OCI-LY3 (cell line): Measurements from ENCODE around the gene GPRIN2.

ENCODE experiments used
- H2AFZ ChIP-seq: fragments of 200-600, 300-600 bp; shearing (Covaris generic); 2 replicates; pipeline ENCODE4 v1.6.0; 2014; ENCODE audit warnings: antibody characterized with exemption, low read depth, low read length
- H3K27ac ChIP-seq: fragments of 200-600, 300-600 bp; sonication (generic); 2 replicates; pipeline ENCODE4 v1.5.1; 2014; ENCODE audit warnings: mild to moderate bottlenecking, low read length, moderate library complexity, mixed read lengths
- H3K27me3 ChIP-seq: fragments of 200-600, 300-600 bp; sonication (generic); 2 replicates; pipeline ENCODE4 v1.6.1; 2014; ENCODE audit warnings: low read depth, low read length, mixed read lengths
- H3K36me3 ChIP-seq: fragments of 200-600, 300-600 bp; sonication (generic); replicated peaks from 2 replicates; pipeline ENCODE3; 2014; ENCODE audit warnings: low read depth, low read length, mixed read lengths
- H3K4me1 ChIP-seq: fragments of 300-600, 200-600 bp; sonication (generic); 2 replicates; pipeline ENCODE4 v1.6.1; 2014; ENCODE audit warnings: low read length, mixed read lengths
- H3K4me2 ChIP-seq: fragments of 200-600, 300-600 bp; sonication (generic); 2 replicates; pipeline ENCODE4 v1.6.1; 2014; ENCODE audit warnings: low read length, mixed read lengths
- H3K4me3 ChIP-seq: fragments of 300-600, 200-600 bp; sonication (generic); 2 replicates; pipeline ENCODE4 v1.5.1; 2014; ENCODE audit warnings: antibody characterized with exemption, mild to moderate bottlenecking, low read length, moderate library complexity
- H3K79me2 ChIP-seq: fragments of 300-600, 200-600 bp; shearing (Covaris generic); 2 replicates; pipeline ENCODE4 v1.6.1; 2014; ENCODE audit warnings: mild to moderate bottlenecking, low read length, mixed read lengths
- H3K9ac ChIP-seq: fragments of 300-600, 200-600 bp; shearing (Covaris generic); 2 replicates; pipeline ENCODE4 v1.6.0; 2014; ENCODE audit warnings: mild to moderate bottlenecking, low read length, moderate library complexity
- H3K9me3 ChIP-seq: fragments of 200-600, 300-600 bp; shearing (Covaris generic); 2 replicates; pipeline ENCODE4 v1.6.1; 2014; ENCODE audit warnings: low read length, mixed read lengths; ENCODE audit not compliant: insufficient read depth
- H4K20me1 ChIP-seq: fragments of 200-600, 300-600 bp; sonication (generic); 2 replicates; pipeline ENCODE4 v1.6.1; 2016; ENCODE audit warnings: low read length, mixed read lengths; ENCODE audit not compliant: insufficient read depth
- EZH2phosphoT487 ChIP-seq: fragments of 200-600 bp; shearing (Covaris generic); IDR thresholded peaks from 2 replicates; pipeline ENCODE4 v1.6.1; 2018; ENCODE audit warnings: antibody characterized with exemption, mixed run types, low read depth
- TF ChIP-seq, protein P1 (sequence below): fragments of 200-600, 300-600 bp; sonication (generic); IDR thresholded peaks from 2 replicates; pipeline ENCODE4 v1.5.1; 2014; ENCODE audit warnings: antibody characterized with exemption, low read length, low read depth

Gene GPRIN2

GRCh38 chr10:46541017-46541661 lies 15.3 kb downstream of the GPRIN2 start:
- Histone ChIP-seq H3K9ac (no peak overlapping the region), H3K27me3 (peaks cover 28% of the 10 kb centered on the region), H3K9me3 (no peaks in the 10 kb centered on the region), H2AFZ (no peak overlapping the region), H3K4me2 (no peak overlapping the region), H3K36me3 (no peaks in the 10 kb centered on the region), H3K79me2 (no peaks in the 10 kb centered on the region), H3K4me1 (no peaks in the 10 kb centered on the region), H4K20me1 (no peaks in the 10 kb centered on the region), H3K4me3 (no peak overlapping the region), H3K27ac (no peak overlapping the region)
- no peak for TF ChIP-seq EZH2phosphoT487
- TF ChIP-seq, protein P1, sequence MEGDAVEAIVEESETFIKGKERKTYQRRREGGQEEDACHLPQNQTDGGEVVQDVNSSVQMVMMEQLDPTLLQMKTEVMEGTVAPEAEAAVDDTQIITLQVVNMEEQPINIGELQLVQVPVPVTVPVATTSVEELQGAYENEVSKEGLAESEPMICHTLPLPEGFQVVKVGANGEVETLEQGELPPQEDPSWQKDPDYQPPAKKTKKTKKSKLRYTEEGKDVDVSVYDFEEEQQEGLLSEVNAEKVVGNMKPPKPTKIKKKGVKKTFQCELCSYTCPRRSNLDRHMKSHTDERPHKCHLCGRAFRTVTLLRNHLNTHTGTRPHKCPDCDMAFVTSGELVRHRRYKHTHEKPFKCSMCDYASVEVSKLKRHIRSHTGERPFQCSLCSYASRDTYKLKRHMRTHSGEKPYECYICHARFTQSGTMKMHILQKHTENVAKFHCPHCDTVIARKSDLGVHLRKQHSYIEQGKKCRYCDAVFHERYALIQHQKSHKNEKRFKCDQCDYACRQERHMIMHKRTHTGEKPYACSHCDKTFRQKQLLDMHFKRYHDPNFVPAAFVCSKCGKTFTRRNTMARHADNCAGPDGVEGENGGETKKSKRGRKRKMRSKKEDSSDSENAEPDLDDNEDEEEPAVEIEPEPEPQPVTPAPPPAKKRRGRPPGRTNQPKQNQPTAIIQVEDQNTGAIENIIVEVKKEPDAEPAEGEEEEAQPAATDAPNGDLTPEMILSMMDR: no peak

DNA sequence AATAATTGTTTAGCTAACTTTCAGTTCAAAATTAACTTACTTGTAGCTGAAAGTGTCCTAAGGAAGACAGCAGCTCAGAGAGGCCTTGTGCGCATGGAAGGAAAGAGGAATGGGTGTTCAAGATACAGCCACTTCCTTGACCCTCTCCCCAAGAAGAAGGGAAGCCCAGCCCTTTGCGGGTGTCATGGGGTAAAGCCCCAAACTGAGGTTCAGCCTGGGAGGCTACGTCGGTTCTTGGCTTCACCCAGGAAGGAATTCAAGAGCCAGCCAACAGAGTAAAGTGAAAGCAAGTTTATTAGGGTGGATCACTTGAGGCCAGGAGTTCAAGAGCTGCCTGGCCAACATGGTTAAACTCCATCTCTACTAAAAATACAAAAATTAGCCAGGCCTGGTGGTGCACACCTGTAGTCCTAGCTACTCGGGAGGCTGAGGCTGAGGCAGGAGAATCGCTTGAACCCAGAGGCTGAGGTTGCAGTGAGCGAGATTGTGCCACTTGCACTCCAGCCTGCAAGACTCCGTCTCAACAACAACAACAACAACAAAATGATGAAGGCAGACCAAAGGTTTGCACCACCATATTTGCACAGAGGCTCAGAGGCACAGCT lies 15.9 kb downstream of the GPRIN2 start:
- Histone ChIP-seq H3K9ac (no peak overlapping the region), H4K20me1 (no peaks in the 10 kb centered on the region), H3K4me3 (no peak overlapping the region), H3K9me3 (no peaks in the 10 kb centered on the region), H3K4me1 (no peaks in the 10 kb centered on the region), H3K4me2 (no peak overlapping the region), H2AFZ (no peak overlapping the region), H3K36me3 (no peaks in the 10 kb centered on the region), H3K27ac (no peak overlapping the region), H3K27me3 (peaks cover 29% of the 10 kb centered on the region), H3K79me2 (no peaks in the 10 kb centered on the region)
- TF ChIP-seq EZH2phosphoT487: no peak
- TF ChIP-seq, protein P1: no peak

DNA sequence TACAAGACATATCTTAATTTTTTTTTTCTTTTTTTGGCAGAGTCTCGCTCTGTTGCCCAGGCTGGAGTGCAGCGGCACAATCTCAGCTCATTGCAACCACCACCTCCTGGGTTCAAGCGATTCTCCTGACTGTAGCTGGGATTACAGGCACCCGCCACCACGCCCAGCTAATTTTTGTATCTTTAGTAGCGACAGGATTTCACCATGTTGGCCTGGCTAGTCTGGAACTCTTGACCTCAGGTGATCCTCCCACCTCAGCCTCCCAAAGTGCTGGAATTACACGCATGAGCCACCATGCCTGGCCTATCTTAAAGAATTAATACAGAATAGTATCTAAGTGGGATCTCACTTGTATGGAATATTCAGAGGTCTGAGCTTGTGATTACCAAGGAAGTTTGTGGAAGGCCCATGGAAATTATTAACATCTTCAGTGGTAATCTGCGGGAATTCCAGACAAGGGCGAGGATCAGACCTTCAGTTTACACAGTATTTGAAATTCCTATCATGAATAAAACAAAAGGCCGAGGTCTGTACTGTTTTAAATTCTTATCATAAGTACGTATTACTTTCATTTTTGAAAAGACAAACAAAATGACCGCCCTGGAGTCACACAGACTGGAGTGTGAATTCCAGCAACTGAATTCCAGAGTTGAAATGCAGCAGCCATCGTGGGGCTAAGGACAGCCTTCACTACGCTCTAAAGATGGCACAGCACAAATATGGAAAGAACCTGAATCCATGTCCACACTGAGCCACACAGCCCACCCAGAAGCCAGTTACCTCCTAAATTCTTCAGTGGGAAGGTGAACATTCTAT lies 16.7 kb downstream of the GPRIN2 start:
- no peak overlapping the region for H3K4me2 ChIP-seq
- H3K4me3 ChIP-seq: no peak overlapping the region
- TF ChIP-seq, protein P1: no peak
- no peak for TF ChIP-seq EZH2phosphoT487
- no peaks in the 10 kb centered on the region for H3K4me1 ChIP-seq
- H3K36me3 ChIP-seq: no peaks in the 10 kb centered on the region
- H3K9me3 ChIP-seq: no peaks in the 10 kb centered on the region
- H3K27ac ChIP-seq: no peak overlapping the region
- no peaks in the 10 kb centered on the region for H4K20me1 ChIP-seq
- no peak overlapping the region for H3K9ac ChIP-seq
- peaks cover 29% of the 10 kb centered on the region for H3K27me3 ChIP-seq
- no peak overlapping the region for H2AFZ ChIP-seq
- H3K79me2 ChIP-seq: no peaks in the 10 kb centered on the region

DNA sequence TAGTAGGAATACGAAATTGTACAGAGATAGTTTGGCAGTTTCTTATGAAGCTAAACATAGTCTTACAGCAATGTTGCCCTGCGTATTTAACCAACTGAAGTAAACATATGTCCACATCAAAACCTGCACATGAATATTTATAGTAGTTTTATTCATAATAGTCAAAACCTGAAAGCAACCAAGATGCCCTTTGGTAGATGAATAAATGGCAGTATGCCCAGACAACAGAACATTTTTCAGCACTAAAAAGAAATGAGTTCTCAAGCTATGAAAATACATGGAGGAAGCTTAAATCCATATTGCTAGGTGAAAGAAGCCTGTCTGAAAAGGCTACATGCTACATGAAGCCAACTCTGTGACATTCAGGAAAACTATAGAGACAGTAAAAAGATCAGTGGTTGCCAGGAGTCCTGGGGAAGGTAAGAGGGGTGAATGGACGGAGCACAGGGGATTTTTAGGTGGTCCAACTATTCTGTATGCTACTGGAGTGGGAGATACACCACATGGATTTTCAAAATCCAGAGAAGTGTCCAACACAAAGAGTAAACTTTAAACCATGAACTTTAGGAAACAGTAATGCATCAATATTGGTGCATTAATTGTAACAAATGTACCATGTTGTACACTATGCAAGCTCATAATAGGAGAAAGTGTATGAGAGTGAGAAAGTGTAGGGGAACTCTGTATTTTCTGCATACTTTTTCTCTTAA lies 17.6 kb downstream of the GPRIN2 start:
- no peaks in the 10 kb centered on the region for H3K79me2 ChIP-seq

More for the DNA sequence above, 17.6 kb downstream of the GPRIN2 start:
- TF ChIP-seq, protein P1: no peak
- TF ChIP-seq EZH2phosphoT487: no peak
- Histone ChIP-seq H2AFZ (no peak overlapping the region), H3K4me3 (no peak overlapping the region), H3K27me3 (peaks cover 29% of the 10 kb centered on the region), H3K4me2 (no peak overlapping the region), H3K4me1 (no peaks in the 10 kb centered on the region), H3K36me3 (no peaks in the 10 kb centered on the region), H4K20me1 (no peaks in the 10 kb centered on the region), H3K9me3 (no peaks in the 10 kb centered on the region), H3K27ac (no peak overlapping the region), H3K9ac (no peak overlapping the region)
